ENCODE results near the gene SCARF2. TPM values are rescaled to one million over a fixed set of nuclear protein-coding genes. Genes with fewer than 3 reads are reported as not detected.
"Not testable (repeated sequence)": the region's sequence is repeated elsewhere in the genome, so short reads cannot be mapped to it uniquely, and the experiment has no call there.

Gene SCARF2
- total and polyA plus RNA-seq, 2 donors (not counting 1 experiment from before 2014, with no cell fraction given): 8.1 to 14.5 TPM

- DNase-seq (ENCODE audit: low read depth in 2 of 2): no peak
- Histone ChIP-seq H3K79me2 (ENCODE audit: control insufficient read depth, insufficient read depth, low read length) (no peaks in the 10 kb centered on the region), H3K36me3 (ENCODE audit: control insufficient read depth, insufficient read depth, low read length) (no peaks in the 10 kb centered on the region), H2AFZ (ENCODE audit: low read length) (no peak overlapping the region), H3K4me1 (ENCODE audit: control insufficient read depth, extremely low read depth, insufficient read depth, low read length) (no peaks in the 10 kb centered on the region), H3K4me2 (ENCODE audit: extremely low read depth, insufficient read depth, low read length) (no peak overlapping the region), H3K9me3 (ENCODE audit: control insufficient read depth, insufficient read depth, low read depth, low read length) (no peaks in the 10 kb centered on the region), H3K27me3 (ENCODE audit: control insufficient read depth, insufficient read depth, low read length) (no peaks in the 10 kb centered on the region), H3K27ac (ENCODE audit: insufficient read depth, low read length) (no peak overlapping the region), H3K4me3 (replicated peaks in 1 of 4; ENCODE audit: control extremely low read depth in 1 of 4, insufficient read depth in 1 of 4, low read depth in 3 of 4, low read length in 4 of 4) (no peak overlapping the region), H4K20me1 (ENCODE audit: control insufficient read depth, extremely low read depth, insufficient read depth, low read length) (no peaks in the 10 kb centered on the region), H3K9ac (ENCODE audit: insufficient read depth, low read length) (no peak overlapping the region)
- TF ChIP-seq EZH2 (IDR thresholded peaks at IDR 0.05; ENCODE audit: low read length, missing control alignments): no peak
- TF ChIP-seq CTCF (conservative IDR thresholded peaks at IDR 0.05 in 1 of 2, IDR thresholded peaks at IDR 0.05 in 1 of 2; ENCODE audit: low read depth in 1 of 2, low read length in 2 of 2): no peak
Measured at GRCh38 chr22:20378110-20378509, 59.5 kb downstream of the SCARF2 start.

DNA sequence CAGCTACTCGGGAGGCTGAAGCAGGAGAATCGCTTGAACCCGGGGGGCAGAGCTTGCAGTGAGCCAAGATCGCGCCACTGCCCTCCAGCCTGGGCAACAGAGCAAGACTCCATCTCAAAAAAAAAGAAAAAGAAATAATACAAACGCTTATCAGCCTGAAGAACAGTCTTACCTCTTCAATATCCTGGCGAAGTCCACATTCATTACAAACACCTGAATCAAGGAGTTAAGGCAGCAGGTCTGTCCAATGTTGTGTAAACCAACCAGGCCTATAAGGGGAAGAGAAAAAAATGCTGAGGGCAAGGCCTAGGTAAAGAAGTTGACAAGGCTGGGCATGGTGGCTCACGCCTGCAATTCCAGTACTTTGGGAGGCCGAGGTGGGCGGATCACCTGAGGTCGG, 60.6 kb downstream of the SCARF2 start:
- not testable (repeated sequence) for H3K9me3 ChIP-seq (ENCODE audit: control insufficient read depth, insufficient read depth, low read depth, low read length); DNase-seq (ENCODE audit: low read depth in 2 of 2); H3K4me3 ChIP-seq (replicated peaks in 1 of 4; ENCODE audit: control extremely low read depth in 1 of 4, insufficient read depth in 1 of 4, low read depth in 3 of 4, low read length in 4 of 4); H3K27me3 ChIP-seq (ENCODE audit: control insufficient read depth, insufficient read depth, low read length); H3K27ac ChIP-seq (ENCODE audit: insufficient read depth, low read length); H3K79me2 ChIP-seq (ENCODE audit: control insufficient read depth, insufficient read depth, low read length); H2AFZ ChIP-seq (ENCODE audit: low read length); H3K4me1 ChIP-seq (ENCODE audit: control insufficient read depth, extremely low read depth, insufficient read depth, low read length); H3K9ac ChIP-seq (ENCODE audit: insufficient read depth, low read length); H4K20me1 ChIP-seq (ENCODE audit: control insufficient read depth, extremely low read depth, insufficient read depth, low read length); H3K36me3 ChIP-seq (ENCODE audit: control insufficient read depth, insufficient read depth, low read length); H3K4me2 ChIP-seq (ENCODE audit: extremely low read depth, insufficient read depth, low read length)

DNA sequence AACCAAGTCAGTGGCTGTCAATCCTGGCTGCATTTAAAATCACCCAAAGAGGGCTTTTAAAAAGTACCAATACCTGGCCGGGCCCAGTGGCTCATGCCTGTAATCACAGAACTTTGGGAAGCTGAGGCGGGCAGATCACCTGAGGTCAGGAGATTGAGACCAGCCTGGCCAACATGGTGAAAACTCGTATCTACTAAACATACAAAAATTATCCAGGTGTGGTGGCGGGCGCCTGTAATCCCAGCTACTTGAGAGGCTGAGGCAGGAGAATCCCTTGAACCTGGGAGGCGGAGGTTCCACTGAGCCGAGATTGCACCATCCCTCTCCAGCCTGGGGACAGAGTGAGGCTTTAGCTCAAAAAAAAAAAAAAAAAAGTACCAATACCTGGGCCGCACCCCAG, 61.3 kb downstream of the SCARF2 start:
- H3K9me3 ChIP-seq (ENCODE audit: control insufficient read depth, insufficient read depth, low read depth, low read length); H3K27ac ChIP-seq (ENCODE audit: insufficient read depth, low read length); H3K27me3 ChIP-seq (ENCODE audit: control insufficient read depth, insufficient read depth, low read length); H3K79me2 ChIP-seq (ENCODE audit: control insufficient read depth, insufficient read depth, low read length); H4K20me1 ChIP-seq (ENCODE audit: control insufficient read depth, extremely low read depth, insufficient read depth, low read length); H3K4me2 ChIP-seq (ENCODE audit: extremely low read depth, insufficient read depth, low read length); H3K4me1 ChIP-seq (ENCODE audit: control insufficient read depth, extremely low read depth, insufficient read depth, low read length); H3K36me3 ChIP-seq (ENCODE audit: control insufficient read depth, insufficient read depth, low read length); DNase-seq (ENCODE audit: low read depth in 2 of 2); H3K4me3 ChIP-seq (replicated peaks in 1 of 4; ENCODE audit: control extremely low read depth in 1 of 4, insufficient read depth in 1 of 4, low read depth in 3 of 4, low read length in 4 of 4); H3K9ac ChIP-seq (ENCODE audit: insufficient read depth, low read length); H2AFZ ChIP-seq (ENCODE audit: low read length): not testable (repeated sequence)

Other genes with a start within 250 kb of the SCARF2 start
- gene RTN4R, start 169.5 kb downstream of the SCARF2 start, total RNA-seq: 0.26 and 0.99 TPM in 2 replicates
- 0.33 and 2.0 TPM in 2 replicates for gene RTN4R, start 169.5 kb downstream of the SCARF2 start, polyA plus RNA-seq
- 51.1 and 53.2 TPM in 2 replicates for gene DGCR6L, start 117.8 kb downstream of the SCARF2 start, total RNA-seq
- 26.2 and 42.7 TPM in 2 replicates for gene DGCR6L, start 117.8 kb downstream of the SCARF2 start, polyA plus RNA-seq
- gene ZNF74, start 43.7 kb downstream of the SCARF2 start, total RNA-seq: 12.3 and 13.0 TPM in 2 replicates
- gene ZNF74, start 43.7 kb downstream of the SCARF2 start, polyA plus RNA-seq: 2.5 and 4.2 TPM in 2 replicates
- gene KLHL22, start 58.0 kb upstream of the SCARF2 start, total RNA-seq: 32.4 and 35.3 TPM in 2 replicates
- gene KLHL22, start 58.0 kb upstream of the SCARF2 start, polyA plus RNA-seq: 17.4 and 19.2 TPM in 2 replicates
- 15.7 and 28.6 TPM in 2 replicates for gene MED15, start 69.8 kb upstream of the SCARF2 start, total RNA-seq
- 28.6 and 37.9 TPM in 2 replicates for gene MED15, start 69.8 kb upstream of the SCARF2 start, polyA plus RNA-seq